GM19328 (cell line): ENCODE measurements around the gene CSRP3.
"Not testable (repeated sequence)": the region's sequence is repeated elsewhere in the genome, so short reads cannot be mapped to it uniquely, and the experiment has no call there.

Experiments used
- ATAC-seq: cut with Tn5 transposase; IDR thresholded peaks from one replicate; pipeline ENCODE4 v1.9.1; 2021; ENCODE audit warnings: mild to moderate bottlenecking, moderate library complexity; ENCODE audit not compliant: unreplicated experiment

Gene CSRP3

GRCh38 chr11:19136884-19137283, 64.9 kb downstream of the CSRP3 start:
- not testable (repeated sequence) for ATAC-seq

GRCh38 chr11:19134004-19134403, 67.8 kb downstream of the CSRP3 start:
- no peak for ATAC-seq
